Fibroblast of skin of back (primary cell): ENCODE data around the gene TMEM272. TPM values are rescaled to one million over a fixed set of nuclear protein-coding genes. Genes with fewer than 3 reads are reported as not detected.

Source experiments
- DNase-seq: peaks from one replicate; pipeline ENCODE4 v3.0.0-alpha.2; 2013
- polyA plus RNA-seq, 2 experiments: library from polyadenylated mRNA; unstranded; fragments of 120-200 nt; gene quantifications; one replicate each; pipeline ENCODE4 v1.2.1, GENCODE V29; 2013; ENCODE audit not compliant: insufficient read length in 2 of 2

Gene TMEM272
- not detected for polyA plus RNA-seq (2013, experiment 1 of 2; ENCODE audit: insufficient read length)
- not detected for polyA plus RNA-seq (2013, experiment 2 of 2; ENCODE audit: insufficient read length)

GRCh38 chr13:51844862-51845573, at the start of gene TMEM272:
Gene TMEM272, minus strand, starts transcription at chr13:51845177. Its CDS starts 6,647 bp downstream, at chr13:51838530.
- peak; percentile 39 for DNase-seq

- no peak for DNase-seq
Observed at GRCh38 chr13:51894239-51894638, 49.3 kb upstream of the TMEM272 start.

GRCh38 chr13:51892657-51893056, 47.7 kb upstream of the TMEM272 start:
- no peak for DNase-seq

- DNase-seq = no peak
Observed at GRCh38 chr13:51887468-51887867, 42.5 kb upstream of the TMEM272 start.

- DNase-seq = no peak
Observed at GRCh38 chr13:51885651-51886050, 40.7 kb upstream of the TMEM272 start.

- no peak for DNase-seq
Observed at GRCh38 chr13:51883226-51883600, 38.2 kb upstream of the TMEM272 start.

GRCh38 chr13:51882570-51883225, 37.7 kb upstream of the TMEM272 start:
- DNase-seq = no peak

GRCh38 chr13:51881296-51881695, 36.3 kb upstream of the TMEM272 start:
- no peak for DNase-seq

GRCh38 chr13:51879133-51879532, 34.2 kb upstream of the TMEM272 start:
- DNase-seq = no peak

- DNase-seq = no peak
Observed at GRCh38 chr13:51874651-51875050, 29.7 kb upstream of the TMEM272 start.

GRCh38 chr13:51873837-51874236, 28.9 kb upstream of the TMEM272 start:
- DNase-seq = no peak

GRCh38 chr13:51873117-51873798, 28.3 kb upstream of the TMEM272 start:
- no peak for DNase-seq

GRCh38 chr13:51870616-51871015, 25.6 kb upstream of the TMEM272 start:
- DNase-seq = no peak

GRCh38 chr13:51869916-51870315, 24.9 kb upstream of the TMEM272 start:
- DNase-seq = no peak

GRCh38 chr13:51867062-51867461, 22.1 kb upstream of the TMEM272 start:
- DNase-seq = no peak

- DNase-seq = no peak
Observed at GRCh38 chr13:51865838-51866237, 20.9 kb upstream of the TMEM272 start.

GRCh38 chr13:51862957-51863356, 18.0 kb upstream of the TMEM272 start:
- DNase-seq = no peak

- DNase-seq = peak; percentile 34
Observed at GRCh38 chr13:51861723-51862300, 16.8 kb upstream of the TMEM272 start, which contains the start of gene CCDC70. Gene CCDC70, plus strand, starts transcription at chr13:51861969. Its CDS starts 3,443 bp downstream, at chr13:51865412.

- DNase-seq = no peak
Observed at GRCh38 chr13:51858433-51859247, 13.7 kb upstream of the TMEM272 start.

- DNase-seq = no peak
Observed at GRCh38 chr13:51856998-51857397, 12.0 kb upstream of the TMEM272 start.

- no peak for DNase-seq
Observed at GRCh38 chr13:51856027-51856736, 11.2 kb upstream of the TMEM272 start.
